GM12878 (cell line): ENCODE results near the gene ALPK1. TPM values are rescaled to one million over a fixed set of nuclear protein-coding genes. Genes with fewer than 3 reads are reported as not detected.

Source experiments
- ATAC-seq: fragments of 200-7000 bp; cut with Tn5 transposase; 3 replicates; pipeline ENCODE4 v1.9.1; 2020; ENCODE audit warnings: mild to moderate bottlenecking, moderate library complexity
- BruUV-seq: library from RNA; stranded (reverse); fragments of 400-500 nt; replicated peaks from 2 replicates; lab custom pipeline; 2021; lab: Mats Ljungman, UMichigan
- CTCF ChIA-PET: fragments of 300-600 bp; sonication (Branson Sonifier 250); formaldehyde crosslinking; extraction: SDS; loops from one replicate; lab custom pipeline; 2021; ENCODE audit warnings: inconsistent platforms; lab: Yijun Ruan, JAX
- POLR2A ChIA-PET: fragments of 350-600 bp; formaldehyde crosslinking; extraction: SDS; loops from one replicate; lab custom pipeline; 2021; ENCODE audit warnings: inconsistent platforms; lab: Charles Lee
- RAD21 ChIA-PET: fragments of 300-600 bp; sonication (Branson Sonifier 250); formaldehyde crosslinking; loops from one replicate; lab custom pipeline; 2023; ENCODE audit warnings: antibody characterized with exemption; ENCODE audit not compliant: unreplicated experiment; lab: Charles Lee
- SMC1A ChIA-PET: fragments of 300-600 bp; sonication (Branson Sonifier 250); formaldehyde crosslinking; loops from one replicate; lab custom pipeline; 2023; ENCODE audit not compliant: unreplicated experiment, uncharacterized antibody; lab: Charles Lee
- DNase-seq: peaks from one replicate; pipeline ENCODE4 v3.0.0-alpha.2; 2011; ENCODE audit warnings: low read depth, low spot score
- FAIRE-seq: peaks from 3 replicates; lab custom pipeline; 2011; peaks lifted over from hg19 to GRCh38; lab: Jason Lieb, UNC
- H2AFZ ChIP-seq: 2 replicates; pipeline ENCODE4 v1.6.0; 2011; ENCODE audit warnings: low read depth, low read length, control low read depth; ENCODE audit not compliant: control insufficient read depth
- H3K27ac ChIP-seq: 2 replicates; pipeline ENCODE4 v1.5.1; 2011; ENCODE audit warnings: control low read depth; ENCODE audit not compliant: control insufficient read depth, insufficient read depth
- H3K27me3 ChIP-seq, 2 experiments: replicated peaks in 1 of 2; 2 replicates each; pipeline versions ENCODE4 v1.6.0 to v1.6.1; 2011; ENCODE audit warnings: low read length in 1 of 2; ENCODE audit not compliant: control insufficient read depth in 2 of 2, insufficient read depth in 2 of 2
- H3K36me3 ChIP-seq, 2 experiments: 2 replicates each; pipeline ENCODE4 v1.5.1; 2011; ENCODE audit warnings: low read length in 1 of 2; ENCODE audit not compliant: control insufficient read depth in 2 of 2, insufficient read depth in 2 of 2
- H3K4me1 ChIP-seq: 2 replicates; pipeline ENCODE4 v1.6.1; 2011; ENCODE audit warnings: mild to moderate bottlenecking, low read length, moderate library complexity, mixed read lengths; ENCODE audit not compliant: control insufficient read depth, insufficient read depth
- H3K4me2 ChIP-seq: 2 replicates; pipeline ENCODE4 v1.6.0; 2011; ENCODE audit warnings: control low read depth; ENCODE audit not compliant: control insufficient read depth, insufficient read depth
- H3K4me3 ChIP-seq: fragments of 200-600 bp; sonication (generic); 2 replicates; pipeline ENCODE4 v1.5.1; 2016
- H3K79me2 ChIP-seq: 2 replicates; pipeline ENCODE4 v1.6.0; 2011; ENCODE audit warnings: low read length; ENCODE audit not compliant: control insufficient read depth, insufficient read depth
- H3K9ac ChIP-seq: 2 replicates; pipeline ENCODE4 v1.8.0; 2011; ENCODE audit warnings: low read length, control low read depth, mixed read lengths; ENCODE audit not compliant: control insufficient read depth, insufficient read depth
- H3K9me3 ChIP-seq: replicated peaks from 3 replicates; pipeline ENCODE4 v1.5.1; 2011; ENCODE audit warnings: mild to moderate bottlenecking, low read length; ENCODE audit not compliant: control insufficient read depth, insufficient read depth
- H4K20me1 ChIP-seq: 2 replicates; pipeline ENCODE4 v1.6.0; 2011; ENCODE audit not compliant: control insufficient read depth, insufficient read depth
- CHD1 ChIP-seq: IDR thresholded peaks from 2 replicates; pipeline ENCODE4 v1.6.1; 2012; ENCODE audit warnings: low read depth, low read length, improper control_type of control experiment
- EED ChIP-seq: sonication (generic); IDR thresholded peaks from 2 replicates; pipeline ENCODE4 v1.6.1; 2016; ENCODE audit warnings: antibody characterized with exemption, low read depth
- GABPA ChIP-seq: IDR thresholded peaks from 2 replicates; pipeline ENCODE4 v1.6.1; 2014; ENCODE audit warnings: antibody characterized with exemption, low read depth, mild to moderate bottlenecking, inconsistent platforms
- GATAD2B ChIP-seq: fragments of 450-650 bp; conservative IDR thresholded peaks from 2 replicates; pipeline ENCODE4 v1.6.1; 2017; ENCODE audit warnings: low read depth, mild to moderate bottlenecking, moderate library complexity
- PAX5 ChIP-seq: IDR thresholded peaks from 2 replicates; pipeline ENCODE4 v1.6.1; 2011; ENCODE audit warnings: low read depth, low read length, borderline replicate concordance
- POU2F2 ChIP-seq: IDR thresholded peaks from 3 replicates; pipeline ENCODE4 v1.6.1; 2011; ENCODE audit warnings: low read depth, mild to moderate bottlenecking, low read length, borderline replicate concordance
- SPI1 ChIP-seq: IDR thresholded peaks from 2 replicates; pipeline ENCODE4 v1.6.1; 2011; ENCODE audit warnings: low read depth, mild to moderate bottlenecking, low read length, moderate library complexity, borderline replicate concordance; ENCODE audit not compliant: insufficient read depth
- STAT1 ChIP-seq: fragments of 450-650 bp; conservative IDR thresholded peaks from 2 replicates; pipeline ENCODE4 v1.6.1; 2014; ENCODE audit warnings: antibody characterized with exemption, mild to moderate bottlenecking
- ZBED1 ChIP-seq: IDR thresholded peaks from 2 replicates; pipeline ENCODE4 v1.6.1; 2016; ENCODE audit warnings: borderline replicate concordance
- WGBS: methylation state at CpG from one replicate; pipeline ENCODE4 v1.1.6; 2016; ENCODE audit warnings: low lambda C conversion rate; ENCODE audit not compliant: insufficient replicate concordance, insufficient coverage; ENCODE audit errors: missing lambda C conversion rate; 5-methylcytosine and 5-hydroxymethylcytosine counted together
- in situ Hi-C: fragments of 300-500 bp; cut with MboI; formaldehyde crosslinking; loops from 9 replicates; pipeline ENCODE4 v1.14.3; 2018; ENCODE audit warnings: mixed read lengths
- intact Hi-C: fragments of 100-400 bp; cut with micrococcal nuclease; formaldehyde crosslinking; loops from one replicate; pipeline ENCODE4 v1.14.2; 2022; ENCODE audit not compliant: unreplicated experiment
- polyA plus RNA-seq, 11 experiments: library from polyadenylated mRNA; depleted of rRNA in 4 of 11; unstranded in 6 of 11; stranded (reverse) in 5 of 11; fragments of >200 nt; fragmentation: Nextera tagmentation in 4 of 11; fragmentation: Illumina TruSeq in 1 of 11; extraction: Ambion mirVana in 4 of 11; extraction: Trizol in 1 of 11; gene quantifications; 1 replicate in 1 of 11; 2 replicates in 10 of 11; pipeline versions ENCODE4 v1.2.1 to v1.2.3, GENCODE V29; 2011 to 2016; ENCODE audit warnings: inconsistent platforms in 2 of 11, missing spikeins in 2 of 11, low read depth in 1 of 11
- total RNA-seq, 4 experiments: library from RNA; depleted of rRNA in 3 of 4; stranded (reverse); fragments of >200 nt in 3 of 4; fragmentation: Illumina TruSeq in 1 of 4; extraction: Trizol in 1 of 4; gene quantifications; 2 replicates each; pipeline versions ENCODE4 v1.2.1 to v1.2.3, GENCODE V29; 2013 to 2021
- TF ChIP-seq, protein P1 (sequence below): fragments of 450-650 bp; formaldehyde crosslinking; IDR thresholded peaks from 2 replicates; pipeline ENCODE4 v1.4.0; 2020; ENCODE audit warnings: mild to moderate bottlenecking, moderate library complexity
- TF ChIP-seq, protein P2 (sequence below): fragments of 450-650 bp; IDR thresholded peaks from 2 replicates; pipeline ENCODE4 v1.6.1; 2017; ENCODE audit warnings: mild to moderate bottlenecking, low read depth, inconsistent platforms; ENCODE audit not compliant: poor library complexity, severe bottlenecking

ALPK1 gene
- total and polyA plus RNA-seq, 10 of the 15 experiments (the other 5 are each of a cell fraction or from before 2014, with no cell fraction given) = 8.5 to 32.3 (median 22.6) TPM

DNA sequence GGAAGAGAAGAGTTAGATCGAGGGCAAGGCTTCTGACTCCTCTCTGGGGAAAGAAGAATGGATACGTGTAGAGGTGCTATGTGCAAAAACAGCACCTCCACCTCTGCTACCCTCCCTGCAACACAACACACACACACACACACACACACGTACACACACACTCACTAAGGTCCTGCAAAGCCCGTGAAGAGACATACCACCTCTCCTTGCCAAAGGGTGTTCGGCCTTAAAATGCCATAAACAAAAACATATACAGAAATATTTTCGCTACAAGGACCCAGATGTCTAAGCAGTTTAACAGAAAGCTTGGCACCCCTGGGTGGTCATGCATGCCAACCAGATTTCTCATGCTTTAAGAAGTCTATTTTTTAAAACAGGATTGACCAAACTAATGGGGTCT, 13.0 kb upstream of the ALPK1 start (continued):
- TF ChIP-seq STAT1 = no peak
- TF ChIP-seq, all 136 proteins: peak for 10

DNA sequence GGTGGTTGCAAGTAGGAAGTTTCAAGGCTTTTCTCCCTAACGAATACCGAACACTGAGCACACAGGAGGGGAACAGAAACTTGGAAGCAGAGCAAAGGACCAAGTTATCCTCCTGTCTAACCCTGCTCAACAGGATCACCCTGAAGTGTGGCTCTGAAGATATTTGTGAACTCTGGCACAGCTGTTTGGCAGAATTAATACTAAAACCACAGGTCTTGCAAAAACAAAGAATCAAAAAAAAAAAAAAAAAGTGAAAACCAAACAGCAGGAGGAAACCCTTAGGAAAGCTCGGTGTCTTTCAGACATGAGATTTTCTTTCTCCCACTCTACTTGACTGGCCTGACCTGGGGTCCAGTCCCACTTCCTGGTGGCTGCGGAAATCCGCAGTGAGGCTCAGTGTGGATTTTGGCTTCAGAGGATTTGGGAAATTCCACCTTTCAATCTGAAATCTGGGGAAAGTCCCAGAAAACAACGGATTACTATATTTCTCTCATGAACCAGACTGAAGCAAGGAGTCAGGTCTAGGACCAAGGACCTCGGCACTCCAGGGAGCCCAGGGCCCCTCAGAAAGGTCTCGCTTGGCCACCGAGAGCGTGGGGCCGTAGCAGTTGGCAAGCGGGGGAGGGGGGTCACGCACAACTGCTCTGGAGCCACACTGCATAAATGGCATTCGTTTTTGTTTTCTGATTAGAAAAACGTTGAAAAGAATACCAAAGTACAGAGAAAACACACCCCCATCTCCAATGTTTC, 12.3 kb upstream of the ALPK1 start:
- ChIA-PET CTCF (interaction anchor here (0.9 to 2.4 kb wide), 11 partner anchors 10 to 53 kb away, joined by 3 to 8 read pairs (median 4); partner anchors contain the start of gene AP1AR), POLR2A (interaction anchor here (0.6 to 6.9 kb wide), 13 partner anchors 10 to 236 kb away, joined by 3 to 45 read pairs (median 7); partner anchors contain the start of genes ALPK1 and NEUROG2), SMC1A (interaction anchor here (1.9 to 22.9 kb wide), 4 partner anchors 11 to 232 kb away, joined by 10 to 247 read pairs (median 12); no protein-coding TSS in a partner anchor), RAD21 (interaction anchor here (0.7 to 14.1 kb wide), 8 partner anchors 15 to 233 kb away, joined by 3 to 151 read pairs (median 5); partner anchors contain the start of gene ALPK1)
- FAIRE-seq = no peak
- Histone ChIP-seq H3K4me2 (peak overlapping the region; percentile 73), H3K9me3 (no peaks in the 10 kb centered on the region; the same call in 2 of the 3 replicates), H3K79me2 (peaks cover 95% of the 10 kb centered on the region), H4K20me1 (peaks cover 3% of the 10 kb centered on the region; the same call in 1 of the 2 replicates), H2AFZ (peak overlapping the region; percentile 33; the same call in 1 of the 2 replicates), H3K27ac (peak overlapping the region; percentile 99), H3K9ac (peak overlapping the region; percentile 99), H3K4me3 (peak overlapping the region; percentile 80), H3K4me1 (peaks cover 19% of the 10 kb centered on the region), H3K27me3 (no peaks in the 10 kb centered on the region), H3K36me3 (peaks cover 0 to 6% of the 10 kb centered on the region in 2 experiments; a peak in 1 of 4 replicates)
- DNase-seq = no peak
- TSS peak; percentile 57 for BruUV-seq
- peak; percentile 23 for ATAC-seq
- in situ Hi-C loops (loop anchor here (5.0 kb wide), 1 partner anchor 37 kb away; no protein-coding TSS in a partner anchor), intact Hi-C loops (loop anchor here (2.0 to 10.0 kb wide), 4 partner anchors 52 to 1480 kb away; partner anchors contain the start of gene CAMK2D)
- WGBS = 2% methylated on average over 15 of the region's 15 CpGs
- TF ChIP-seq, protein P1, sequence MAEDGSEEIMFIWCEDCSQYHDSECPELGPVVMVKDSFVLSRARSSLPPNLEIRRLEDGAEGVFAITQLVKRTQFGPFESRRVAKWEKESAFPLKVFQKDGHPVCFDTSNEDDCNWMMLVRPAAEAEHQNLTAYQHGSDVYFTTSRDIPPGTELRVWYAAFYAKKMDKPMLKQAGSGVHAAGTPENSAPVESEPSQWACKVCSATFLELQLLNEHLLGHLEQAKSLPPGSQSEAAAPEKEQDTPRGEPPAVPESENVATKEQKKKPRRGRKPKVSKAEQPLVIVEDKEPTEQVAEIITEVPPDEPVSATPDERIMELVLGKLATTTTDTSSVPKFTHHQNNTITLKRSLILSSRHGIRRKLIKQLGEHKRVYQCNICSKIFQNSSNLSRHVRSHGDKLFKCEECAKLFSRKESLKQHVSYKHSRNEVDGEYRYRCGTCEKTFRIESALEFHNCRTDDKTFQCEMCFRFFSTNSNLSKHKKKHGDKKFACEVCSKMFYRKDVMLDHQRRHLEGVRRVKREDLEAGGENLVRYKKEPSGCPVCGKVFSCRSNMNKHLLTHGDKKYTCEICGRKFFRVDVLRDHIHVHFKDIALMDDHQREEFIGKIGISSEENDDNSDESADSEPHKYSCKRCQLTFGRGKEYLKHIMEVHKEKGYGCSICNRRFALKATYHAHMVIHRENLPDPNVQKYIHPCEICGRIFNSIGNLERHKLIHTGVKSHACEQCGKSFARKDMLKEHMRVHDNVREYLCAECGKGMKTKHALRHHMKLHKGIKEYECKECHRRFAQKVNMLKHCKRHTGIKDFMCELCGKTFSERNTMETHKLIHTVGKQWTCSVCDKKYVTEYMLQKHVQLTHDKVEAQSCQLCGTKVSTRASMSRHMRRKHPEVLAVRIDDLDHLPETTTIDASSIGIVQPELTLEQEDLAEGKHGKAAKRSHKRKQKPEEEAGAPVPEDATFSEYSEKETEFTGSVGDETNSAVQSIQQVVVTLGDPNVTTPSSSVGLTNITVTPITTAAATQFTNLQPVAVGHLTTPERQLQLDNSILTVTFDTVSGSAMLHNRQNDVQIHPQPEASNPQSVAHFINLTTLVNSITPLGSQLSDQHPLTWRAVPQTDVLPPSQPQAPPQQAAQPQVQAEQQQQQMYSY = no peak
- TF ChIP-seq EED (peak; percentile 89), POU2F2 (peak; percentile 59; the same call in 1 of the 3 replicates), SPI1 (peak; percentile 52; the same call in 1 of the 2 replicates), GATAD2B (peak; percentile 33; the same call in 1 of the 2 replicates), CHD1 (0 out of 2 replicates have a peak, but pooled peaks have one; percentile 69), ZBED1 (0 out of 2 replicates have a peak, but pooled peaks have one; percentile 55), GABPA (no peak), PAX5 (peak; percentile 89)
- TF ChIP-seq, protein P2, sequence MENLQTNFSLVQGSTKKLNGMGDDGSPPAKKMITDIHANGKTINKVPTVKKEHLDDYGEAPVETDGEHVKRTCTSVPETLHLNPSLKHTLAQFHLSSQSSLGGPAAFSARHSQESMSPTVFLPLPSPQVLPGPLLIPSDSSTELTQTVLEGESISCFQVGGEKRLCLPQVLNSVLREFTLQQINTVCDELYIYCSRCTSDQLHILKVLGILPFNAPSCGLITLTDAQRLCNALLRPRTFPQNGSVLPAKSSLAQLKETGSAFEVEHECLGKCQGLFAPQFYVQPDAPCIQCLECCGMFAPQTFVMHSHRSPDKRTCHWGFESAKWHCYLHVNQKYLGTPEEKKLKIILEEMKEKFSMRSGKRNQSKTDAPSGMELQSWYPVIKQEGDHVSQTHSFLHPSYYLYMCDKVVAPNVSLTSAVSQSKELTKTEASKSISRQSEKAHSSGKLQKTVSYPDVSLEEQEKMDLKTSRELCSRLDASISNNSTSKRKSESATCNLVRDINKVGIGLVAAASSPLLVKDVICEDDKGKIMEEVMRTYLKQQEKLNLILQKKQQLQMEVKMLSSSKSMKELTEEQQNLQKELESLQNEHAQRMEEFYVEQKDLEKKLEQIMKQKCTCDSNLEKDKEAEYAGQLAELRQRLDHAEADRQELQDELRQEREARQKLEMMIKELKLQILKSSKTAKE = peak; percentile 51
